HepG2 (cell line): Measurements from ENCODE around the gene GPR15. TPM values are rescaled to one million over a fixed set of nuclear protein-coding genes. Genes with fewer than 3 reads are reported as not detected.

Experiments used
- ATAC-seq: fragments of 200-7000 bp; cut with Tn5 transposase; 3 replicates; pipeline ENCODE4 v1.9.1; 2020; ENCODE audit warnings: mild to moderate bottlenecking, moderate library complexity
- BruUV-seq: library from RNA; stranded (reverse); fragments of 400-500 nt; replicated peaks from 2 replicates; lab custom pipeline; 2021; lab: Mats Ljungman, UMichigan
- CTCF ChIA-PET: fragments of 300-600 bp; formaldehyde crosslinking; extraction: SDS; loops from one replicate; lab custom pipeline; 2021; ENCODE audit warnings: low total read pairs, inconsistent platforms, low intra/inter-chr PET ratio; lab: Yijun Ruan, JAX
- POLR2A ChIA-PET: fragments of 350-600 bp; sonication (Branson Sonifier 250); formaldehyde crosslinking; loops from one replicate; lab custom pipeline; 2020; ENCODE audit warnings: antibody characterized with exemption, inconsistent platforms; lab: Yijun Ruan, JAX
- DNase-seq: peaks from one replicate; pipeline ENCODE4 v3.0.0-alpha.2; 2015; ENCODE audit warnings: low spot score
- FAIRE-seq: peaks from 3 replicates; lab custom pipeline; 2011; peaks lifted over from hg19 to GRCh38; lab: Jason Lieb, UNC
- H2AFZ ChIP-seq: one replicate; pipeline ENCODE4 v1.6.1; 2011; ENCODE audit warnings: low read length, inconsistent platforms
- H3K27ac ChIP-seq: fragments of 300-600 bp; 3 replicates; pipeline ENCODE4 v1.8.0; 2011; ENCODE audit warnings: mixed run types, mild to moderate bottlenecking, mixed read lengths, low read length, inconsistent platforms; ENCODE audit not compliant: insufficient read depth; ENCODE audit errors: extremely low read length
- H3K27me3 ChIP-seq, 2 experiments: fragments of 200-600 bp in 1 of 2; 2 replicates in 1 of 2; 3 replicates in 1 of 2; pipeline versions ENCODE4 v1.6.0 to v1.8.0; 2011; ENCODE audit warnings: low read length in 2 of 2, mild to moderate bottlenecking in 2 of 2, moderate library complexity in 2 of 2, inconsistent platforms in 1 of 2; ENCODE audit not compliant: insufficient read depth in 2 of 2, control insufficient read depth in 1 of 2
- H3K36me3 ChIP-seq, 2 experiments: fragments of 200-600 bp in 1 of 2; replicated peaks in 1 of 2; 2 replicates in 1 of 2; 3 replicates in 1 of 2; pipeline versions ENCODE4 v1.5.1 to v1.8.0; 2011; ENCODE audit warnings: low read length in 2 of 2, inconsistent platforms in 1 of 2; ENCODE audit not compliant: insufficient read depth in 2 of 2, control insufficient read depth in 1 of 2
- H3K4me1 ChIP-seq: 2 replicates; pipeline ENCODE4 v1.5.1; 2012; ENCODE audit warnings: low read length, inconsistent platforms; ENCODE audit not compliant: insufficient read depth
- H3K4me2 ChIP-seq: 2 replicates; pipeline ENCODE4 v1.6.0; 2011; ENCODE audit warnings: low read depth, low read length, inconsistent platforms
- H3K4me3 ChIP-seq, 3 experiments: fragments of 200-600 bp in 1 of 3; sonication (generic), shearing (Covaris generic) in 1 of 3; replicated peaks in 1 of 3; 2 replicates each; pipeline ENCODE4 v1.5.1; 2011 to 2016; ENCODE audit warnings: low read length in 3 of 3, inconsistent platforms in 2 of 3, low read depth in 2 of 3, mild to moderate bottlenecking in 2 of 3, control low read depth in 1 of 3, mixed read lengths in 1 of 3; ENCODE audit not compliant: insufficient read depth in 1 of 3
- H3K79me2 ChIP-seq: one replicate; pipeline ENCODE4 v1.6.1; 2011; ENCODE audit warnings: low read length, inconsistent platforms; ENCODE audit not compliant: insufficient read depth
- H3K9ac ChIP-seq: 2 replicates; pipeline ENCODE4 v1.6.0; 2011; ENCODE audit warnings: mild to moderate bottlenecking, low read depth, low read length, inconsistent platforms; ENCODE audit not compliant: insufficient read depth
- H3K9me3 ChIP-seq: 2 replicates; pipeline ENCODE4 v1.5.1; 2012; ENCODE audit warnings: mild to moderate bottlenecking, low read length
- H4K20me1 ChIP-seq: 2 replicates; pipeline ENCODE4 v1.6.0; 2011; ENCODE audit warnings: inconsistent platforms, mild to moderate bottlenecking, low read length, moderate library complexity; ENCODE audit not compliant: insufficient read depth
- ARID5B ChIP-seq: IDR thresholded peaks from 2 replicates; pipeline ENCODE4 v1.4.0; 2020; ENCODE audit warnings: mild to moderate bottlenecking, missing genetic modification reagents
- HCFC1 ChIP-seq: fragments of 150-350 bp; IDR thresholded peaks from 2 replicates; pipeline ENCODE4 v1.6.1; 2014; ENCODE audit warnings: low read depth, low read length
- MED1 ChIP-seq: sonication (generic); formaldehyde crosslinking; IDR thresholded peaks from 2 replicates; pipeline ENCODE4 v1.4.0; 2020; ENCODE audit warnings: missing genetic modification reagents
- SNAPC4 ChIP-seq: sonication (generic); formaldehyde crosslinking; IDR thresholded peaks from 2 replicates; pipeline ENCODE4 v1.4.0; 2020; ENCODE audit warnings: mild to moderate bottlenecking, missing genetic modification reagents
- WGBS: methylation state at CpG from one replicate; pipeline ENCODE4 v1.1.6; 2017; ENCODE audit warnings: low lambda C conversion rate; 5-methylcytosine and 5-hydroxymethylcytosine counted together
- in situ Hi-C: cut with HindIII; loops from 2 replicates; pipeline ENCODE4 v1.10.0; 2017; ENCODE audit warnings: low pct_unique_long_range_greater_than_20kb; ENCODE audit not compliant: extremely low pct_ligation_motif_present
- intact Hi-C: fragments of 100-400 bp; cut with micrococcal nuclease; formaldehyde crosslinking; loops from one replicate; pipeline ENCODE4 v1.10.0; 2022; ENCODE audit not compliant: unreplicated experiment
- polyA plus RNA-seq, 8 experiments: library from polyadenylated mRNA; depleted of rRNA in 3 of 8; stranded (reverse) in 7 of 8; unstranded in 1 of 8; fragments of >200 nt; fragmentation: Illumina TruSeq in 4 of 8; extraction: Trizol in 4 of 8; gene quantifications; 2 replicates each; pipeline versions ENCODE4 v1.2.1 to v1.2.3, GENCODE V29; 2011 to 2016; ENCODE audit warnings: low read depth in 4 of 8, missing spikeins in 1 of 8, mixed read lengths in 1 of 8; ENCODE audit not compliant: insufficient read depth in 1 of 8
- total RNA-seq, 5 experiments: library from RNA; depleted of rRNA; stranded (reverse); fragments of >200 nt; fragmentation: Illumina TruSeq; extraction: Trizol; gene quantifications; 2 replicates each; pipeline ENCODE4 v1.2.3, GENCODE V29; 2016; ENCODE audit warnings: low read depth in 1 of 5
- TF ChIP-seq, protein P1 (sequence below): sonication (generic); formaldehyde crosslinking; IDR thresholded peaks from 2 replicates; pipeline ENCODE4; 2020; ENCODE audit warnings: missing genetic modification reagents, mild to moderate bottlenecking, borderline replicate concordance
- TF ChIP-seq, protein P2 (sequence below): sonication (generic); formaldehyde crosslinking; IDR thresholded peaks from 2 replicates; pipeline ENCODE4 v1.4.0; 2020; ENCODE audit warnings: missing genetic modification reagents, borderline replicate concordance

The GPR15 gene
- total and polyA plus RNA-seq, 2 of the 13 experiments (the other 11 are each of a cell fraction or from before 2014, with no cell fraction given) = not detected

GRCh38 chr3:98564282-98565005 lies 32.7 kb downstream of the GPR15 start (continued):
- TF ChIP-seq, protein P1, sequence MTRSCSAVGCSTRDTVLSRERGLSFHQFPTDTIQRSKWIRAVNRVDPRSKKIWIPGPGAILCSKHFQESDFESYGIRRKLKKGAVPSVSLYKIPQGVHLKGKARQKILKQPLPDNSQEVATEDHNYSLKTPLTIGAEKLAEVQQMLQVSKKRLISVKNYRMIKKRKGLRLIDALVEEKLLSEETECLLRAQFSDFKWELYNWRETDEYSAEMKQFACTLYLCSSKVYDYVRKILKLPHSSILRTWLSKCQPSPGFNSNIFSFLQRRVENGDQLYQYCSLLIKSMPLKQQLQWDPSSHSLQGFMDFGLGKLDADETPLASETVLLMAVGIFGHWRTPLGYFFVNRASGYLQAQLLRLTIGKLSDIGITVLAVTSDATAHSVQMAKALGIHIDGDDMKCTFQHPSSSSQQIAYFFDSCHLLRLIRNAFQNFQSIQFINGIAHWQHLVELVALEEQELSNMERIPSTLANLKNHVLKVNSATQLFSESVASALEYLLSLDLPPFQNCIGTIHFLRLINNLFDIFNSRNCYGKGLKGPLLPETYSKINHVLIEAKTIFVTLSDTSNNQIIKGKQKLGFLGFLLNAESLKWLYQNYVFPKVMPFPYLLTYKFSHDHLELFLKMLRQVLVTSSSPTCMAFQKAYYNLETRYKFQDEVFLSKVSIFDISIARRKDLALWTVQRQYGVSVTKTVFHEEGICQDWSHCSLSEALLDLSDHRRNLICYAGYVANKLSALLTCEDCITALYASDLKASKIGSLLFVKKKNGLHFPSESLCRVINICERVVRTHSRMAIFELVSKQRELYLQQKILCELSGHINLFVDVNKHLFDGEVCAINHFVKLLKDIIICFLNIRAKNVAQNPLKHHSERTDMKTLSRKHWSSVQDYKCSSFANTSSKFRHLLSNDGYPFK (CRISPR knock-in tag) = no peak
- no peak for TF ChIP-seq ARID5B (CRISPR knock-in tag)
- no peak for TF ChIP-seq MED1 (CRISPR knock-in tag)
- no peak for TF ChIP-seq HCFC1

GRCh38 chr3:98565237-98565643 lies 33.5 kb downstream of the GPR15 start:
- H3K4me1 ChIP-seq = no peaks in the 10 kb centered on the region
- H3K9ac ChIP-seq = no peak overlapping the region
- POLR2A ChIA-PET = no interaction called here
- no peak overlapping the region for H3K4me3 ChIP-seq
- no peaks in the 10 kb centered on the region for H4K20me1 ChIP-seq
- no peaks in the 10 kb centered on the region; a peak in 1 of 5 replicates for H3K27me3 ChIP-seq
- H3K9me3 ChIP-seq = no peaks in the 10 kb centered on the region
- FAIRE-seq (no peak), ATAC-seq (no peak), DNase-seq (no peak)
- no peak overlapping the region for H3K27ac ChIP-seq
- intact Hi-C loops = no loop called here
- no TSS peak for BruUV-seq
- H3K4me2 ChIP-seq = no peak overlapping the region
- H3K36me3 ChIP-seq = no peaks in the 10 kb centered on the region
- no peaks in the 10 kb centered on the region for H3K79me2 ChIP-seq
- WGBS = 51% methylated on average over 3 of the region's 3 CpGs
- H2AFZ ChIP-seq = no peak overlapping the region
- CTCF ChIA-PET = no interaction called here
- in situ Hi-C loops = loop anchor here (25.0 kb wide), 1 partner anchor 528 kb away; the partner anchor contains the start of gene GABRR3
- TF ChIP-seq SNAPC4 (CRISPR knock-in tag) = no peak
- TF ChIP-seq, protein P2, sequence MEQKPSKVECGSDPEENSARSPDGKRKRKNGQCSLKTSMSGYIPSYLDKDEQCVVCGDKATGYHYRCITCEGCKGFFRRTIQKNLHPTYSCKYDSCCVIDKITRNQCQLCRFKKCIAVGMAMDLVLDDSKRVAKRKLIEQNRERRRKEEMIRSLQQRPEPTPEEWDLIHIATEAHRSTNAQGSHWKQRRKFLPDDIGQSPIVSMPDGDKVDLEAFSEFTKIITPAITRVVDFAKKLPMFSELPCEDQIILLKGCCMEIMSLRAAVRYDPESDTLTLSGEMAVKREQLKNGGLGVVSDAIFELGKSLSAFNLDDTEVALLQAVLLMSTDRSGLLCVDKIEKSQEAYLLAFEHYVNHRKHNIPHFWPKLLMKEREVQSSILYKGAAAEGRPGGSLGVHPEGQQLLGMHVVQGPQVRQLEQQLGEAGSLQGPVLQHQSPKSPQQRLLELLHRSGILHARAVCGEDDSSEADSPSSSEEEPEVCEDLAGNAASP (CRISPR knock-in tag) = no peak
